Liver (tissue), 9 donors: ENCODE measurements around the gene MPV17. TPM values are rescaled to one million over a fixed set of nuclear protein-coding genes. Genes with fewer than 3 reads are reported as not detected.

Experiments used
- DNase-seq: peaks from one replicate; pipeline ENCODE4 v3.0.0-alpha.2; 2017; ENCODE audit warnings: low spot score
- H3K27ac ChIP-seq, 2 donors: one replicate each; pipeline ENCODE4 v1.7.0; 2013; ENCODE audit warnings: inconsistent platforms in 2 of 2, low read length in 2 of 2, control low read depth in 1 of 2, low read depth in 1 of 2, mild to moderate bottlenecking in 1 of 2
- H3K27me3 ChIP-seq, 4 donors: one replicate each; pipeline versions ENCODE4 v1.6.1 to v1.7.0; 2013; ENCODE audit warnings: low read length in 3 of 4, inconsistent platforms in 1 of 4, mild to moderate bottlenecking in 1 of 4, moderate library complexity in 1 of 4; ENCODE audit not compliant: control insufficient read depth in 4 of 4, insufficient read depth in 4 of 4
- H3K36me3 ChIP-seq, 4 donors: one replicate each; pipeline versions ENCODE4 v1.6.1 to v1.7.0; 2013; ENCODE audit warnings: low read length in 3 of 4, mild to moderate bottlenecking in 3 of 4, low read depth in 1 of 4, moderate library complexity in 1 of 4; ENCODE audit not compliant: control insufficient read depth in 4 of 4, insufficient read depth in 3 of 4
- H3K4me1 ChIP-seq, 4 donors: one replicate each; pipeline versions ENCODE4 v1.6.1 to v1.7.0; 2013; ENCODE audit warnings: low read length in 3 of 4, mild to moderate bottlenecking in 3 of 4, moderate library complexity in 1 of 4; ENCODE audit not compliant: control insufficient read depth in 4 of 4, insufficient read depth in 4 of 4
- H3K4me3 ChIP-seq, 3 donors: one replicate each; pipeline versions ENCODE4 v1.6.1 to v1.7.0; 2013; ENCODE audit warnings: low read length in 3 of 3, control low read depth in 1 of 3, low read depth in 1 of 3, mild to moderate bottlenecking in 1 of 3
- H3K9ac ChIP-seq, 2 donors: one replicate each; pipeline ENCODE4 v1.7.0; 2013; ENCODE audit warnings: low read length in 2 of 2, mild to moderate bottlenecking in 2 of 2, moderate library complexity in 2 of 2, control low read depth in 1 of 2, low read depth in 1 of 2
- H3K9me3 ChIP-seq, 4 donors: one replicate each; pipeline versions ENCODE4 v1.6.1 to v1.7.0; 2013; ENCODE audit warnings: low read length in 3 of 4; ENCODE audit not compliant: control insufficient read depth in 4 of 4
- CTCF ChIP-seq: fragments of 150-350 bp; IDR thresholded peaks from 2 replicates; pipeline ENCODE4 v1.5.1; 2017; ENCODE audit warnings: improper control_type of control experiment, low read depth, low read length; ENCODE audit not compliant: missing input control
- EGR1 ChIP-seq, 2 donors: IDR thresholded peaks; 2 replicates each; pipeline ENCODE4 v1.6.1; 2016 to 2018; ENCODE audit warnings: antibody characterized with exemption in 2 of 2, low read depth in 2 of 2
- FOXA1 ChIP-seq: IDR thresholded peaks from 2 replicates; pipeline ENCODE4 v1.6.1; 2016; ENCODE audit warnings: antibody characterized with exemption
- FOXA2 ChIP-seq: IDR thresholded peaks from 2 replicates; pipeline ENCODE4 v1.6.1; 2016; ENCODE audit warnings: antibody characterized with exemption
- HNF4A ChIP-seq, 2 donors: conservative IDR thresholded peaks; 2 replicates each; pipeline ENCODE4 v1.6.1; 2016; ENCODE audit warnings: antibody characterized with exemption in 2 of 2, mild to moderate bottlenecking in 2 of 2
- RAD21 ChIP-seq, 2 donors: IDR thresholded peaks; 2 replicates each; pipeline ENCODE4 v1.6.1; 2016; ENCODE audit warnings: antibody characterized with exemption in 2 of 2, mild to moderate bottlenecking in 2 of 2
- RXRA ChIP-seq, 2 donors: IDR thresholded peaks; 2 replicates each; pipeline ENCODE4 v1.6.1; 2017 to 2018; ENCODE audit warnings: antibody characterized with exemption in 2 of 2, mild to moderate bottlenecking in 1 of 2
- SP1 ChIP-seq: IDR thresholded peaks from 2 replicates; pipeline ENCODE4 v1.6.1; 2018; ENCODE audit warnings: antibody characterized with exemption, mild to moderate bottlenecking
- TAF1 ChIP-seq: conservative IDR thresholded peaks from 2 replicates; pipeline ENCODE4 v1.6.1; 2016; ENCODE audit warnings: antibody characterized with exemption, mild to moderate bottlenecking
- WGBS: extraction: QIAGEN DNeasy Blood & Tissue Kit; methylation state at CpG from one replicate; pipeline ENCODE4 v1.1.7; 2013; 5-methylcytosine and 5-hydroxymethylcytosine counted together
- polyA plus RNA-seq, 2 donors: library from polyadenylated mRNA; stranded (reverse) in 1 of 2; unstranded in 1 of 2; fragments of 200-250 nt in 1 of 2; fragments of >200 nt in 1 of 2; fragmentation: Nextera tagmentation in 1 of 2; extraction: Ambion mirVana in 1 of 2; gene quantifications; one replicate each; pipeline versions ENCODE4 v1.2.1 to v1.2.3, GENCODE V29; 2013 to 2015
- total RNA-seq, 2 donors: library from RNA; depleted of rRNA; stranded (reverse); fragments of >200 nt; gene quantifications; one replicate each; pipeline ENCODE4 v1.2.3, GENCODE V29; 2014
- TF ChIP-seq, protein P1 (sequence below): IDR thresholded peaks from 2 replicates; pipeline ENCODE4 v1.6.1; 2016; ENCODE audit warnings: antibody characterized with exemption
- donor health status: healthy.
- donor health status: healthy.
- donor health status: healthy.
- donor health status: healthy.
- donor health status: healthy.

MPV17 gene
- total and polyA plus RNA-seq, 4 donors, result 13.9 to 29.6 (median 21.8) TPM

DNA sequence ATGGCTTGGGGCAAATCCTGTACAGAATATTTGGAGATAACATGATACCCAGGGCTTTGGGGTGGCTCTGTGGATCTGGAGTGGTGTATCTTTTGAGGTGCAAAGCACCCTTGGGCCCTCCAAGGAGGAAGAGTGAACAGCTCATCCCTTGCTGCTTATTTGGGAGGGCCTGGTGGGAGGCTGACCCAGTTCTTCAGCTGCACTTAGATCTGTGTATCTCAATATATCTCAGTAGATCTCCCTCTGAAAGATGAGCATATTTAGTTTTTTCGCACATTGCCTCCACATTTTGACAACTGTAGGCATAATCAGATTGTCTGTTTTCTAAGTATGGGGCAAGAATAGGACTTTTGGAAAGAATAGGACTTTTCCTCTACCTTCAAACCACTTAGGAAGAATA, 37.9 kb downstream of the MPV17 start:
- peaks cover 0 to 2% (median 0%) of the 10 kb centered on the region in 4 donors for H3K4me1 ChIP-seq
- no peak for TF ChIP-seq SP1
- no peak for TF ChIP-seq EGR1 (IDR thresholded peaks at IDR 0.05; ENCODE audit: low read depth in 2 of 2)
- TF ChIP-seq, protein P1, sequence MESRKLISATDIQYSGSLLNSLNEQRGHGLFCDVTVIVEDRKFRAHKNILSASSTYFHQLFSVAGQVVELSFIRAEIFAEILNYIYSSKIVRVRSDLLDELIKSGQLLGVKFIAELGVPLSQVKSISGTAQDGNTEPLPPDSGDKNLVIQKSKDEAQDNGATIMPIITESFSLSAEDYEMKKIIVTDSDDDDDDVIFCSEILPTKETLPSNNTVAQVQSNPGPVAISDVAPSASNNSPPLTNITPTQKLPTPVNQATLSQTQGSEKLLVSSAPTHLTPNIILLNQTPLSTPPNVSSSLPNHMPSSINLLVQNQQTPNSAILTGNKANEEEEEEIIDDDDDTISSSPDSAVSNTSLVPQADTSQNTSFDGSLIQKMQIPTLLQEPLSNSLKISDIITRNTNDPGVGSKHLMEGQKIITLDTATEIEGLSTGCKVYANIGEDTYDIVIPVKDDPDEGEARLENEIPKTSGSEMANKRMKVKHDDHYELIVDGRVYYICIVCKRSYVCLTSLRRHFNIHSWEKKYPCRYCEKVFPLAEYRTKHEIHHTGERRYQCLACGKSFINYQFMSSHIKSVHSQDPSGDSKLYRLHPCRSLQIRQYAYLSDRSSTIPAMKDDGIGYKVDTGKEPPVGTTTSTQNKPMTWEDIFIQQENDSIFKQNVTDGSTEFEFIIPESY, result no peak
- H3K36me3 ChIP-seq, result no peaks in the 10 kb centered on the region
- 95% methylated on average over 1 of the region's 1 CpG for WGBS
- DNase-seq, result no peak
- H3K27me3 ChIP-seq, result peaks cover 0 to 4% (median 0%) of the 10 kb centered on the region in 4 donors
- H3K9me3 ChIP-seq, result no peaks in the 10 kb centered on the region
- no peak overlapping the region for H3K27ac ChIP-seq
- H3K9ac ChIP-seq, result no peak overlapping the region
- no peak overlapping the region for H3K4me3 ChIP-seq

GRCh38 chr2:27282892-27283291, 40.0 kb downstream of the MPV17 start:
- WGBS, result 62% methylated on average over 5 of the region's 5 CpGs
- Histone ChIP-seq H3K27ac (no peak overlapping the region), H3K9me3 (no peaks in the 10 kb centered on the region), H3K27me3 (peaks cover 0 to 4% (median 0%) of the 10 kb centered on the region in 4 donors), H3K9ac (no peak overlapping the region), H3K4me3 (no peak overlapping the region), H3K36me3 (no peaks in the 10 kb centered on the region), H3K4me1 (peaks cover 0 to 3% (median 0%) of the 10 kb centered on the region in 4 donors)
- DNase-seq, result no peak
- TF ChIP-seq SP1 (no peak), TAF1 (no peak)

DNA sequence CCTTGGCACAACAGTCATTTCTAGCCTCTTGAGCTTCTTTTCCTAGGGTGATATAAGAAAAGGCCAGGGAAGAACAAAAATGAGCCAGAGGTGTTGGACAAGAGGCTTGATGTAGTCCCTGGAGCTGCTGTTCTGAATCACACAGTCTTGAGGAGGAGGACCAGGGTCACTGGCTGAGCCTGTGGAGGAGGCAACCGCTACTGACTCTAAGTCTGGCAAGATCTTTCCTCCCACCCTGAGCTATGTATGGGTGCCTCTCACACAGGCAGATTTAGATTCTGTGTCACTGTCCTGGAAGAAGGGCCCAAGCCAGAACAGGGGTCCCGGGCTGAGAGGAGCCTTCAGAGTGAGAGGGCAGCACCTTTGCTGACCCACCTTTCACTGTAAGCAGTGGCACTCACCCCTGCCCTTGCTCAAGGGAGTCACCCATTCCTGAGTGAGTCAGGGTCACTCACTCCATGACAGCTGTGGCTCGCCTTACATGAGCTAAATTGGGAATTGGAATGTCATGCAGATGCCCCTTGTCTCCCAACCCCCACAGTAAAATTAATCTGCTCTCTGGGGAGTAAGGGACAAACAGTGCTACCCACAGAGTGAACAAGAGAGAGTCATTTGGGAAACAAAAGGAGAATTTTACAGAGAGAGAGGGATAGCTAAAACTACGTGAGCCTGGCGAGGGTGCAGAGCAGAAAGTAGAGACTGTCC, 40.9 kb downstream of the MPV17 start, which contains the start of gene TRIM54:
Gene TRIM54 (plus strand): TSS at position 575 of the 705 bp plus-strand sequence. CDS start 303 bp downstream, outside the sequence.
- H3K4me3 ChIP-seq, result no peak within 1 kb of the TSS
- no peak within 1 kb of the TSS for H3K27ac ChIP-seq
- no peaks in the 10 kb centered on the region for H3K36me3 ChIP-seq
- H3K27me3 ChIP-seq, result peaks cover 0 to 4% (median 0%) of the 10 kb centered on the region in 4 donors
- H3K4me1 ChIP-seq, result peaks cover 0 to 3% (median 0%) of the 10 kb centered on the region in 4 donors
- 83% methylated on average over 5 of the region's 5 CpGs for WGBS
- H3K9ac ChIP-seq, result no peak within 1 kb of the TSS
- H3K9me3 ChIP-seq, result no peaks in the 10 kb centered on the region
- no peak for DNase-seq
- TF ChIP-seq RXRA (IDR thresholded peaks at IDR 0.05) (no peak), RAD21 (IDR thresholded peaks at IDR 0.05) (no peak), FOXA2 (no peak), HNF4A (conservative IDR thresholded peaks at IDR 0.05) (no peak), CTCF (no peak), FOXA1 (no peak)
- TF ChIP-seq, protein P1, result no peak
